H1 (cell line): Measurements from ENCODE around the gene RPRM. TPM values are rescaled to one million over a fixed set of nuclear protein-coding genes. Genes with fewer than 3 reads are reported as not detected.

Experiments used
- CTCF ChIA-PET: fragments of 300-600 bp; sonication (Branson Sonifier 250); formaldehyde crosslinking; loops from one replicate; lab custom pipeline; 2021; ENCODE audit not compliant: partially characterized antibody; lab: Charles Lee
- POLR2A ChIA-PET: fragments of 300-600 bp; sonication (Branson Sonifier 250); formaldehyde crosslinking; loops from one replicate; lab custom pipeline; 2021; ENCODE audit warnings: inconsistent platforms; ENCODE audit not compliant: partially characterized antibody; lab: Charles Lee
- DNase-seq, 2 experiments: peaks; one replicate each; pipeline versions ENCODE4 v3.0.0 to v3.0.0-alpha.2; 2010 to 2022; ENCODE audit warnings: low spot score in 2 of 2, low read depth in 1 of 2, mixed read lengths in 1 of 2
- FAIRE-seq: peaks from 2 replicates; lab custom pipeline; 2011; peaks lifted over from hg19 to GRCh38; lab: Jason Lieb, UNC
- H2AFZ ChIP-seq: 2 replicates; pipeline ENCODE4 v1.8.1; 2012; ENCODE audit warnings: low read length, inconsistent platforms
- H2AK5ac ChIP-seq: 2 replicates; pipeline ENCODE4 v1.6.1; 2013; ENCODE audit warnings: low read depth, low read length
- H2BK120ac ChIP-seq: replicated peaks from 2 replicates; pipeline ENCODE3; 2013; ENCODE audit warnings: low read depth, low read length, inconsistent platforms
- H2BK12ac ChIP-seq: 2 replicates; pipeline ENCODE4 v1.6.1; 2013; ENCODE audit warnings: low read depth, low read length
- H2BK15ac ChIP-seq: 2 replicates; pipeline ENCODE4 v1.6.1; 2013; ENCODE audit warnings: low read length
- H2BK20ac ChIP-seq: 2 replicates; pipeline ENCODE4 v1.6.1; 2013; ENCODE audit warnings: low read length
- H2BK5ac ChIP-seq: 2 replicates; pipeline ENCODE4 v1.6.1; 2013; ENCODE audit warnings: low read depth, low read length
- H3K14ac ChIP-seq: 2 replicates; pipeline ENCODE4 v1.6.1; 2013; ENCODE audit warnings: inconsistent platforms; ENCODE audit not compliant: insufficient read length
- H3K18ac ChIP-seq: 2 replicates; pipeline ENCODE4 v1.6.1; 2013; ENCODE audit warnings: low read length; ENCODE audit errors: extremely low read depth
- H3K23ac ChIP-seq: 2 replicates; pipeline ENCODE4 v1.6.1; 2013; ENCODE audit warnings: inconsistent platforms; ENCODE audit not compliant: insufficient read length
- H3K23me2 ChIP-seq: 2 replicates; pipeline ENCODE4 v1.6.1; 2013; ENCODE audit warnings: low read depth, low read length
- H3K27ac ChIP-seq: 2 replicates; pipeline ENCODE4 v1.6.1; 2011; ENCODE audit warnings: low read depth, low read length, inconsistent platforms
- H3K27me3 ChIP-seq, 4 experiments: replicated peaks in 1 of 4; 1 replicate in 1 of 4; 2 replicates in 3 of 4; pipeline versions ENCODE4 v1.6.1 to v1.8.1; 2011 to 2013; ENCODE audit warnings: low read length in 3 of 4, mild to moderate bottlenecking in 3 of 4, inconsistent platforms in 2 of 4, mixed read lengths in 2 of 4, moderate library complexity in 1 of 4; ENCODE audit not compliant: control insufficient read depth in 3 of 4, insufficient read depth in 3 of 4; ENCODE audit errors: extremely low read depth in 1 of 4
- H3K36me3 ChIP-seq, 4 experiments: 2 replicates each; pipeline versions ENCODE4 v1.6.1 to v1.8.1; 2011 to 2013; ENCODE audit warnings: mild to moderate bottlenecking in 4 of 4, low read length in 3 of 4, moderate library complexity in 2 of 4, control low read depth in 1 of 4, inconsistent platforms in 1 of 4; ENCODE audit not compliant: insufficient read depth in 4 of 4, control insufficient read depth in 2 of 4
- H3K4ac ChIP-seq: replicated peaks from 2 replicates; pipeline ENCODE3; 2013; ENCODE audit warnings: low read length, low read depth, mixed read lengths, inconsistent platforms; ENCODE audit not compliant: insufficient read length
- H3K4me1 ChIP-seq, 4 experiments: replicated peaks in 1 of 4; 1 replicate in 1 of 4; 2 replicates in 3 of 4; pipeline versions ENCODE4 v1.6.1 to v1.8.1; 2011 to 2013; ENCODE audit warnings: low read length in 3 of 4, inconsistent platforms in 2 of 4, mixed read lengths in 1 of 4; ENCODE audit not compliant: insufficient read depth in 4 of 4, control insufficient read depth in 3 of 4
- H3K4me2 ChIP-seq, 2 experiments: 2 replicates each; pipeline versions ENCODE4 v1.6.1 to v1.8.1; 2011 to 2013; ENCODE audit warnings: low read depth in 2 of 2, low read length in 2 of 2, control low read depth in 1 of 2, inconsistent platforms in 1 of 2, mild to moderate bottlenecking in 1 of 2; ENCODE audit not compliant: insufficient read depth in 1 of 2
- H3K4me3 ChIP-seq, 4 experiments: fragments of 200-600, 300-600 bp in 1 of 4; sonication (generic), shearing (Covaris generic), sonication (Bioruptor Twin) in 1 of 4; 2 replicates each; pipeline versions ENCODE4 v1.5.1 to v1.8.1; 2011 to 2016; ENCODE audit warnings: low read length in 4 of 4, low read depth in 3 of 4, control low read depth in 2 of 4, inconsistent platforms in 2 of 4, mild to moderate bottlenecking in 2 of 4, mixed read lengths in 1 of 4, moderate library complexity in 1 of 4; ENCODE audit not compliant: insufficient read depth in 2 of 4; ENCODE audit errors: extremely low read depth in 1 of 4
- H3K56ac ChIP-seq: replicated peaks from 2 replicates; pipeline ENCODE3; 2013; ENCODE audit warnings: low read depth, mild to moderate bottlenecking, mixed read lengths, low read length, inconsistent platforms; ENCODE audit not compliant: insufficient read length
- H3K79me1 ChIP-seq: 2 replicates; pipeline ENCODE4 v1.6.1; 2013; ENCODE audit warnings: low read depth, low read length, control low read depth
- H3K79me2 ChIP-seq, 2 experiments: 2 replicates each; pipeline versions ENCODE4 v1.6.1 to v1.8.1; 2012 to 2013; ENCODE audit warnings: low read length in 2 of 2, mild to moderate bottlenecking in 2 of 2, inconsistent platforms in 1 of 2; ENCODE audit not compliant: insufficient read depth in 2 of 2, control insufficient read depth in 1 of 2
- H3K9ac ChIP-seq, 4 experiments: replicated peaks in 1 of 4; 1 replicate in 1 of 4; 2 replicates in 3 of 4; pipeline versions ENCODE4 v1.6.1 to v1.8.1; 2011 to 2013; ENCODE audit warnings: low read depth in 3 of 4, low read length in 3 of 4, control low read depth in 2 of 4, mild to moderate bottlenecking in 2 of 4, moderate library complexity in 2 of 4, inconsistent platforms in 1 of 4; ENCODE audit errors: extremely low read depth in 1 of 4
- H3K9me3 ChIP-seq, 2 experiments: 2 replicates each; pipeline versions ENCODE4 v1.6.1 to v1.8.1; 2012 to 2013; ENCODE audit warnings: mild to moderate bottlenecking in 2 of 2, moderate library complexity in 2 of 2, control low read depth in 1 of 2, inconsistent platforms in 1 of 2, low read depth in 1 of 2, low read length in 1 of 2, mixed read lengths in 1 of 2; ENCODE audit not compliant: insufficient read depth in 2 of 2
- H4K20me1 ChIP-seq, 2 experiments: replicated peaks in 1 of 2; 2 replicates each; pipeline versions ENCODE3 to v1.8.1; 2011 to 2013; ENCODE audit warnings: inconsistent platforms in 2 of 2, low read length in 2 of 2, mild to moderate bottlenecking in 1 of 2; ENCODE audit not compliant: insufficient read depth in 2 of 2, control insufficient read depth in 1 of 2
- H4K5ac ChIP-seq: 2 replicates; pipeline ENCODE4 v1.6.1; 2013; ENCODE audit warnings: low read length, low read depth, mixed read lengths, inconsistent platforms; ENCODE audit not compliant: insufficient read length
- H4K8ac ChIP-seq: 2 replicates; pipeline ENCODE4 v1.8.0; 2013; ENCODE audit warnings: mild to moderate bottlenecking, moderate library complexity, low read length, inconsistent platforms; ENCODE audit not compliant: insufficient read depth; ENCODE audit errors: extremely low read depth
- H4K91ac ChIP-seq: replicated peaks from 2 replicates; pipeline ENCODE3; 2013; ENCODE audit warnings: low read length, mixed read lengths, inconsistent platforms; ENCODE audit not compliant: insufficient read length
- GABPA ChIP-seq: IDR thresholded peaks from 2 replicates; pipeline ENCODE4 v1.6.1; 2011; ENCODE audit warnings: mild to moderate bottlenecking, low read length, moderate library complexity, borderline replicate concordance; ENCODE audit not compliant: insufficient read depth
- MAFK ChIP-seq: IDR thresholded peaks from 2 replicates; pipeline ENCODE4 v1.6.1; 2012; ENCODE audit warnings: low read depth, mild to moderate bottlenecking, improper control_type of control experiment, low read length
- WGBS, 2 experiments: shearing (Covaris generic) in 1 of 2; methylation state at CpG; one replicate each; pipeline versions ENCODE4 v1.1.6 to v1.1.7; 2013 to 2015; ENCODE audit warnings: low lambda C conversion rate in 2 of 2, mixed read lengths in 2 of 2, inconsistent platforms in 1 of 2, low coverage in 1 of 2, missing lambda C conversion rate in 1 of 2; ENCODE audit not compliant: insufficient replicate concordance in 2 of 2, insufficient coverage in 1 of 2, insufficient read length in 1 of 2; ENCODE audit errors: extremely low coverage in 1 of 2, missing lambda C conversion rate in 1 of 2; 5-methylcytosine and 5-hydroxymethylcytosine counted together
- polyA plus RNA-seq, 7 experiments: library from polyadenylated mRNA; depleted of rRNA in 3 of 7; stranded (reverse) in 5 of 7; unstranded in 2 of 7; fragments of >200 nt in 5 of 7; fragments of 200-250 nt in 2 of 7; gene quantifications; 1 replicate in 5 of 7; 2 replicates in 1 of 7; 4 replicates in 1 of 7; pipeline versions ENCODE4 v1.2.1 to v1.2.3, GENCODE V29; 2011 to 2013; ENCODE audit warnings: missing spikeins in 2 of 7, mixed read lengths in 2 of 7
- total RNA-seq: library from RNA; stranded (reverse); fragmentation: NEBNext Ultra II Directional; extraction: Animal tissue kit (Norgen Biotek cat#: 25700); gene quantifications from 2 replicates; pipeline ENCODE4 v1.2.1, GENCODE V29; 2021

RPRM gene
- total and polyA plus RNA-seq, 2 of the 8 experiments (the other 6 are each of a cell fraction or from before 2014, with no cell fraction given) = 11.0 to 16.3 TPM

- no peaks in the 10 kb centered on the region for H3K79me2 ChIP-seq
- no peak overlapping the region for H3K27ac ChIP-seq
- no peak overlapping the region for H4K8ac ChIP-seq
- H4K20me1 ChIP-seq = no peaks in the 10 kb centered on the region
- no peak overlapping the region for H2BK5ac ChIP-seq
- 77% methylated on average over 4 of the region's 4 CpGs; no CpG with 5 or more reads in 1 of the 2 experiments for WGBS, 2 experiments
- no peak overlapping the region for H2BK15ac ChIP-seq
- TF ChIP-seq GABPA = no peak
- peak; percentile 31; the same call in 1 of the 2 replicates for TF ChIP-seq MAFK
- H4K91ac ChIP-seq = no peak overlapping the region
- H2BK12ac ChIP-seq = 0 out of 2 replicates have a peak overlapping the region, but pooled peaks have one; percentile 9
- H2BK20ac ChIP-seq = no peak overlapping the region
- ChIA-PET CTCF (no interaction called here), POLR2A (no interaction called here)
- H3K56ac ChIP-seq = no peak overlapping the region
- no peak overlapping the region for H2AFZ ChIP-seq
- no peak overlapping the region for H3K4me2 ChIP-seq
- H2AK5ac ChIP-seq = 0 out of 2 replicates have a peak overlapping the region, but pooled peaks have one; percentile 19
- H3K4me1 ChIP-seq = no peaks in the 10 kb centered on the region
- peaks cover 0 to 6% of the 10 kb centered on the region in 2 experiments; a peak in 2 of 4 replicates for H3K9me3 ChIP-seq
- H3K79me1 ChIP-seq = no peaks in the 10 kb centered on the region
- no peak overlapping the region for H3K23ac ChIP-seq
- FAIRE-seq (no peak), DNase-seq (no peak)
- no peak overlapping the region for H4K5ac ChIP-seq
- H3K27me3 ChIP-seq = peaks cover 0 to 2% (median 0%) of the 10 kb centered on the region in 4 experiments; a peak in 1 of 7 replicates
- H3K14ac ChIP-seq = no peak overlapping the region
- H3K23me2 ChIP-seq = no peaks in the 10 kb centered on the region
- H3K4me3 ChIP-seq = no peak overlapping the region
- no peak overlapping the region for H3K18ac ChIP-seq
- H3K36me3 ChIP-seq = no peaks in the 10 kb centered on the region
- H3K4ac ChIP-seq = no peak overlapping the region
- no peak overlapping the region for H3K9ac ChIP-seq
- no peak overlapping the region for H2BK120ac ChIP-seq
These were observed 32.4 kb upstream of the RPRM start for GRCh38 chr2:153510996-153511395.
